Measurements from ENCODE around the gene CTTNBP2.

CTTNBP2 gene

GRCh38 chr7:117871778-117872538 is 1.3 kb downstream of the CTTNBP2 start:
- no peak for DNase-seq

GRCh38 chr7:117871401-117871777 is 1.9 kb downstream of the CTTNBP2 start:
- DNase-seq, result no peak

GRCh38 chr7:117870448-117871130 is 2.7 kb downstream of the CTTNBP2 start:
- DNase-seq, result no peak

- no peak for DNase-seq
Observed at GRCh38 chr7:117869374-117869773, 3.9 kb downstream of the CTTNBP2 start.

GRCh38 chr7:117863618-117864017 is 9.6 kb downstream of the CTTNBP2 start:
- DNase-seq, result no peak

GRCh38 chr7:117862378-117862777 is 10.9 kb downstream of the CTTNBP2 start:
- no peak for DNase-seq

GRCh38 chr7:117859246-117859812 is 13.9 kb downstream of the CTTNBP2 start:
- DNase-seq, result no peak

- no peak for DNase-seq
Observed at GRCh38 chr7:117858712-117859111, 14.5 kb downstream of the CTTNBP2 start.

- DNase-seq, result no peak
Observed at GRCh38 chr7:117857718-117858117, 15.5 kb downstream of the CTTNBP2 start.

- no peak for DNase-seq
Observed at GRCh38 chr7:117856196-117856595, 17.0 kb downstream of the CTTNBP2 start.

- DNase-seq, result no peak
Observed at GRCh38 chr7:117854186-117854585, 19.1 kb downstream of the CTTNBP2 start.

GRCh38 chr7:117848941-117849340 is 24.3 kb downstream of the CTTNBP2 start:
- no peak for DNase-seq

- DNase-seq, result no peak
Observed at GRCh38 chr7:117844678-117845077, 28.6 kb downstream of the CTTNBP2 start.

GRCh38 chr7:117841611-117842010 is 31.6 kb downstream of the CTTNBP2 start:
- DNase-seq, result no peak

GRCh38 chr7:117841011-117841410 is 32.2 kb downstream of the CTTNBP2 start:
- no peak for DNase-seq

- no peak for DNase-seq
Observed at GRCh38 chr7:117839507-117839906, 33.7 kb downstream of the CTTNBP2 start.

GRCh38 chr7:117837841-117838240 is 35.4 kb downstream of the CTTNBP2 start:
- DNase-seq, result no peak

GRCh38 chr7:117835016-117835664 is 38.1 kb downstream of the CTTNBP2 start:
- DNase-seq, result peak; percentile 19

GRCh38 chr7:117830422-117830954 is 42.8 kb downstream of the CTTNBP2 start:
- DNase-seq, result no peak

- DNase-seq, result no peak
Observed at GRCh38 chr7:117829450-117830117, 43.7 kb downstream of the CTTNBP2 start.

GRCh38 chr7:117828825-117829224 is 44.4 kb downstream of the CTTNBP2 start:
- DNase-seq, result no peak

GRCh38 chr7:117827862-117828261 is 45.4 kb downstream of the CTTNBP2 start:
- no peak for DNase-seq

- no peak for DNase-seq
Observed at GRCh38 chr7:117825132-117825531, 48.1 kb downstream of the CTTNBP2 start.

Data from NCI-H774 (cell line).